PC-9 (cell line): ENCODE measurements around the gene LIMS1. TPM values are rescaled to one million over a fixed set of nuclear protein-coding genes. Genes with fewer than 3 reads are reported as not detected.

Source experiments
- BruUV-seq: library from RNA; stranded (reverse); fragments of 400-500 nt; replicated peaks from 2 replicates; lab custom pipeline; 2021; lab: Mats Ljungman, UMichigan
- CTCF ChIA-PET: fragments of 300-600 bp; sonication (Branson Sonifier 250); formaldehyde crosslinking; loops from one replicate; lab custom pipeline; 2022; ENCODE audit warnings: antibody characterized with exemption; lab: Charles Lee
- POLR2A ChIA-PET: fragments of 300-600 bp; sonication (Branson Sonifier 250); formaldehyde crosslinking; loops from one replicate; lab custom pipeline; 2022; ENCODE audit warnings: antibody characterized with exemption; ENCODE audit not compliant: unreplicated experiment; lab: Charles Lee
- DNase-seq, 2 experiments: peaks; one replicate each; pipeline versions ENCODE4 v3.0.0 to v3.0.0-alpha.2; 2015 to 2022; ENCODE audit warnings: mixed read lengths in 1 of 2
- H2AFZ ChIP-seq: fragments of 200-600 bp; sonication (generic); 2 replicates; pipeline ENCODE4 v1.8.1; 2017; ENCODE audit warnings: antibody characterized with exemption
- H3F3A ChIP-seq: fragments of 200-600 bp; sonication (generic); 2 replicates; pipeline ENCODE4 v1.8.1; 2017; ENCODE audit warnings: antibody characterized with exemption, mild to moderate bottlenecking, low read depth; ENCODE audit not compliant: insufficient read depth
- H3K27ac ChIP-seq: fragments of 200-600 bp; sonication (generic); 2 replicates; pipeline ENCODE4 v1.6.1; 2016; ENCODE audit warnings: mixed run types
- H3K27me3 ChIP-seq: fragments of 200-600 bp; sonication (generic); 2 replicates; pipeline ENCODE4 v1.6.1; 2016; ENCODE audit warnings: low read depth, mixed run types; ENCODE audit not compliant: insufficient read depth
- H3K36me3 ChIP-seq: fragments of 200-600 bp; sonication (generic); 2 replicates; pipeline ENCODE4 v1.6.1; 2016; ENCODE audit warnings: low read depth, mixed run types
- H3K4me1 ChIP-seq: fragments of 200-600 bp; sonication (generic); replicated peaks from 2 replicates; pipeline ENCODE4 v1.6.1; 2016; ENCODE audit warnings: mixed run types; ENCODE audit not compliant: insufficient read depth
- H3K4me2 ChIP-seq: fragments of 200-600 bp; sonication (generic); 2 replicates; pipeline ENCODE4 v1.6.1; 2017; ENCODE audit warnings: mixed run types
- H3K4me3 ChIP-seq: fragments of 200-600 bp; sonication (generic); 2 replicates; pipeline ENCODE4 v1.6.1; 2016; ENCODE audit warnings: mixed run types
- H3K79me2 ChIP-seq: fragments of 200-600 bp; sonication (generic); 2 replicates; pipeline ENCODE4 v1.6.1; 2017; ENCODE audit warnings: low read depth, mixed run types
- H3K9me2 ChIP-seq: fragments of 200-600 bp; sonication (generic); 2 replicates; pipeline ENCODE4 v1.8.1; 2017; ENCODE audit warnings: mild to moderate bottlenecking; ENCODE audit not compliant: insufficient read depth
- H3K9me3 ChIP-seq: fragments of 200-600 bp; sonication (generic); 2 replicates; pipeline ENCODE4 v1.8.1; 2016; ENCODE audit warnings: low read depth; ENCODE audit not compliant: insufficient read depth
- H4K20me1 ChIP-seq: fragments of 200-600 bp; sonication (generic); 2 replicates; pipeline ENCODE4 v1.8.1; 2017; ENCODE audit not compliant: insufficient read depth
- EZH2 ChIP-seq: fragments of 200-600 bp; sonication (generic); IDR thresholded peaks from 2 replicates; pipeline ENCODE4 v1.8.0; 2017; ENCODE audit warnings: antibody characterized with exemption, low read depth
- intact Hi-C: fragments of 100-400 bp; cut with micrococcal nuclease; formaldehyde crosslinking; loops from one replicate; pipeline ENCODE4 v1.10.0; 2022; ENCODE audit not compliant: unreplicated experiment
- total RNA-seq: library from RNA; stranded (reverse); gene quantifications from 2 replicates; pipeline ENCODE4 v1.2.3, GENCODE V29; 2021
- TF ChIP-seq, protein P1 (sequence below): fragments of 200-600 bp; sonication (generic); conservative IDR thresholded peaks from 2 replicates; pipeline ENCODE4 v1.6.1; 2017; ENCODE audit warnings: mixed run types, antibody characterized with exemption, mild to moderate bottlenecking, moderate library complexity

The LIMS1 gene
- total RNA-seq, 1 experiment from 2014 or later, result 61.6 TPM

GRCh38 chr2:108560895-108561530 is 26.7 kb downstream of the LIMS1 start:
- no peaks in the 10 kb centered on the region for H3K27me3 ChIP-seq
- no peaks in the 10 kb centered on the region for H3K4me1 ChIP-seq
- no peaks in the 10 kb centered on the region for H3K9me2 ChIP-seq
- TF ChIP-seq EZH2, result no peak
- TF ChIP-seq, protein P1, sequence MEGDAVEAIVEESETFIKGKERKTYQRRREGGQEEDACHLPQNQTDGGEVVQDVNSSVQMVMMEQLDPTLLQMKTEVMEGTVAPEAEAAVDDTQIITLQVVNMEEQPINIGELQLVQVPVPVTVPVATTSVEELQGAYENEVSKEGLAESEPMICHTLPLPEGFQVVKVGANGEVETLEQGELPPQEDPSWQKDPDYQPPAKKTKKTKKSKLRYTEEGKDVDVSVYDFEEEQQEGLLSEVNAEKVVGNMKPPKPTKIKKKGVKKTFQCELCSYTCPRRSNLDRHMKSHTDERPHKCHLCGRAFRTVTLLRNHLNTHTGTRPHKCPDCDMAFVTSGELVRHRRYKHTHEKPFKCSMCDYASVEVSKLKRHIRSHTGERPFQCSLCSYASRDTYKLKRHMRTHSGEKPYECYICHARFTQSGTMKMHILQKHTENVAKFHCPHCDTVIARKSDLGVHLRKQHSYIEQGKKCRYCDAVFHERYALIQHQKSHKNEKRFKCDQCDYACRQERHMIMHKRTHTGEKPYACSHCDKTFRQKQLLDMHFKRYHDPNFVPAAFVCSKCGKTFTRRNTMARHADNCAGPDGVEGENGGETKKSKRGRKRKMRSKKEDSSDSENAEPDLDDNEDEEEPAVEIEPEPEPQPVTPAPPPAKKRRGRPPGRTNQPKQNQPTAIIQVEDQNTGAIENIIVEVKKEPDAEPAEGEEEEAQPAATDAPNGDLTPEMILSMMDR, result no peak
- no peaks in the 10 kb centered on the region for H4K20me1 ChIP-seq
- no peaks in the 10 kb centered on the region for H3K36me3 ChIP-seq
- H3K4me2 ChIP-seq, result no peak overlapping the region
- POLR2A ChIA-PET, result no interaction called here
- H2AFZ ChIP-seq, result no peak overlapping the region
- intact Hi-C loops, result no loop called here
- BruUV-seq, result no TSS peak
- peaks cover 12% of the 10 kb centered on the region; the same call in 1 of the 2 replicates for H3K79me2 ChIP-seq
- no peaks in the 10 kb centered on the region for H3K9me3 ChIP-seq
- CTCF ChIA-PET, result no interaction called here
- no peak overlapping the region for H3K27ac ChIP-seq
- no peaks in the 10 kb centered on the region for H3F3A ChIP-seq
- no peak overlapping the region for H3K4me3 ChIP-seq
- no peak for DNase-seq

DNA sequence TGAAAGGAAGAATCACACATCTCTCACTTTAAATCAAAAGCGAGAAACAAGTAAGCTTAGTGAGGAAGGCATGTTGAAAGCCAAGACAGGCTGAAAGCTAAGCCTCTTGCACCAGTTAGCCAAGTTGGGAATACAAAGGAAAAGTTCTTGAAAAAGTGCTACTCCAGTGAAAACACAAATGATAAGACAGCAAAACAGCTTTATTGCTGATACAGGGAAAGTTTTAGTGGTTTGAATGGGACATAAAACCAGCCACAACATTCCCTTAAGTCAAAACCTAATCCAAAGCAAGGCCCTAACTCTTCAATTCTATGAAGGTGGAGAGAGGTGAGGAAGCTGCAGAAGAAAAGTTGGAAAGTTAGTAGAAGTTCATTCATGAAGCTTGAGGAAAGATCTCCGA is 28.0 kb downstream of the LIMS1 start:
- no peaks in the 10 kb centered on the region for H3K9me3 ChIP-seq
- no peak for TF ChIP-seq EZH2
- TF ChIP-seq, protein P1, result no peak
- POLR2A ChIA-PET, result no interaction called here
- CTCF ChIA-PET, result no interaction called here
- H3K9me2 ChIP-seq, result no peaks in the 10 kb centered on the region
- no peaks in the 10 kb centered on the region for H3F3A ChIP-seq
- no peak overlapping the region for H2AFZ ChIP-seq
- no peak overlapping the region for H3K27ac ChIP-seq
- H3K36me3 ChIP-seq, result no peaks in the 10 kb centered on the region
- intact Hi-C loops, result no loop called here
- no peaks in the 10 kb centered on the region for H4K20me1 ChIP-seq
- no peak overlapping the region for H3K4me3 ChIP-seq
- no peak overlapping the region for H3K4me2 ChIP-seq
- BruUV-seq, result no TSS peak
- H3K27me3 ChIP-seq, result no peaks in the 10 kb centered on the region
- H3K4me1 ChIP-seq, result no peaks in the 10 kb centered on the region
- no peak for DNase-seq
- peaks cover 2% of the 10 kb centered on the region for H3K79me2 ChIP-seq

DNA sequence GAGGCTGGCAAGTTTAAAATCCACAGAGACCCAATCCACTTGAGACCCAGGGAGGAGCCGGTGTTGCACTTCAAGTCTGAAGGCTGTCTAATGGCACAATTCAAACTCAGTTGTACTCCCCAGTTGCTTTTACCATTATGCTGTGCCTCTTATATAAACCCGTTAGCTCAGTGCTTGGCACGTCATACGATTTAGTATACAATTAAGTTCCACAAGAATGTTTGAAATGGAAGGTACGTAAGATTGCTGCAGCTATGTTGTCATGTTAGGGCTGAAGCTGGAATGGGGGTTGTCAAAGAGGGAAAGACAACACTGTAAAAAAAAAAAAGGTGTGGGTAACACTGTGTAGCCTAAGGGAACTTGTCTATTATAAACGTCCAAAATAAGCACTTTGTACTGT is 30.2 kb downstream of the LIMS1 start:
- TF ChIP-seq EZH2, result no peak
- TF ChIP-seq, protein P1, result no peak
- Histone ChIP-seq H3K4me2 (no peak overlapping the region), H4K20me1 (no peaks in the 10 kb centered on the region), H3K27ac (no peak overlapping the region), H3K9me2 (no peaks in the 10 kb centered on the region), H3K4me1 (no peaks in the 10 kb centered on the region), H3K36me3 (no peaks in the 10 kb centered on the region), H3K79me2 (peaks cover 10% of the 10 kb centered on the region; the same call in 1 of the 2 replicates), H2AFZ (no peak overlapping the region), H3K9me3 (no peaks in the 10 kb centered on the region), H3F3A (no peaks in the 10 kb centered on the region), H3K27me3 (no peaks in the 10 kb centered on the region), H3K4me3 (no peak overlapping the region)
- BruUV-seq, result no TSS peak
- ChIA-PET CTCF (no interaction called here), POLR2A (no interaction called here)
- intact Hi-C loops, result no loop called here
- DNase-seq, result no peak
